Ascending aorta (tissue), 2 donors: ENCODE measurements around the gene CYGB. TPM values are rescaled to one million over a fixed set of nuclear protein-coding genes. Genes with fewer than 3 reads are reported as not detected.

Experiments used
- DNase-seq, 2 donors: peaks; one replicate each; pipeline ENCODE4 v3.0.0-alpha.2; 2019; ENCODE audit warnings: low spot score in 2 of 2
- H3K27ac ChIP-seq, 2 donors: fragments of 200-600 bp; sonication (generic); one replicate each; pipeline ENCODE4 v1.5.1; 2016 to 2017; ENCODE audit warnings: mild to moderate bottlenecking in 1 of 2
- H3K27me3 ChIP-seq: fragments of 200-600 bp; sonication (generic); one replicate; pipeline ENCODE4 v1.5.1; 2017
- H3K36me3 ChIP-seq, 2 donors: fragments of 200-600 bp; sonication (generic); one replicate each; pipeline ENCODE4 v1.5.1; 2016
- H3K4me1 ChIP-seq, 2 donors: fragments of 200-600 bp; sonication (generic); one replicate each; pipeline ENCODE4 v1.5.1; 2016 to 2017; ENCODE audit warnings: mild to moderate bottlenecking in 1 of 2
- H3K4me3 ChIP-seq, 2 donors: fragments of 200-600 bp; sonication (generic); one replicate each; pipeline ENCODE4 v1.5.1; 2016 to 2017; ENCODE audit warnings: mild to moderate bottlenecking in 1 of 2
- H3K9me3 ChIP-seq, 2 donors: fragments of 200-600 bp; sonication (generic); one replicate each; pipeline ENCODE4 v1.5.1; 2016
- intact Hi-C: fragments of 100-400 bp; cut with DNase I; formaldehyde crosslinking; loops from one replicate; pipeline ENCODE4 v1.15.1; 2023
- total RNA-seq: library from RNA; depleted of rRNA; stranded (reverse); fragments of >200 nt; gene quantifications from one replicate; pipeline ENCODE4 v1.1.0, GENCODE V29; 2016
- TF ChIP-seq, protein P1 (sequence below), 3 experiments: fragments of 200-600 bp in 2 of 3; fragments of 450-650 bp in 1 of 3; sonication (generic) in 2 of 3; IDR thresholded peaks; one replicate each; pipeline ENCODE4 v1.5.1; 2016 to 2019; ENCODE audit warnings: antibody characterized with exemption in 3 of 3, mild to moderate bottlenecking in 1 of 3, moderate library complexity in 1 of 3

CYGB gene
- total RNA-seq, 1 donor from 2014 or later: 60.7 TPM

- H3K27me3 ChIP-seq: no peaks in the 10 kb centered on the region
- no peaks in the 10 kb centered on the region for H3K9me3 ChIP-seq
- no peak for DNase-seq
- H3K27ac ChIP-seq: no peak overlapping the region
- no peak overlapping the region for H3K4me3 ChIP-seq
- H3K36me3 ChIP-seq: no peaks in the 10 kb centered on the region
- H3K4me1 ChIP-seq: peaks cover 24 to 40% of the 10 kb centered on the region in 2 donors
- TF ChIP-seq, protein P1, sequence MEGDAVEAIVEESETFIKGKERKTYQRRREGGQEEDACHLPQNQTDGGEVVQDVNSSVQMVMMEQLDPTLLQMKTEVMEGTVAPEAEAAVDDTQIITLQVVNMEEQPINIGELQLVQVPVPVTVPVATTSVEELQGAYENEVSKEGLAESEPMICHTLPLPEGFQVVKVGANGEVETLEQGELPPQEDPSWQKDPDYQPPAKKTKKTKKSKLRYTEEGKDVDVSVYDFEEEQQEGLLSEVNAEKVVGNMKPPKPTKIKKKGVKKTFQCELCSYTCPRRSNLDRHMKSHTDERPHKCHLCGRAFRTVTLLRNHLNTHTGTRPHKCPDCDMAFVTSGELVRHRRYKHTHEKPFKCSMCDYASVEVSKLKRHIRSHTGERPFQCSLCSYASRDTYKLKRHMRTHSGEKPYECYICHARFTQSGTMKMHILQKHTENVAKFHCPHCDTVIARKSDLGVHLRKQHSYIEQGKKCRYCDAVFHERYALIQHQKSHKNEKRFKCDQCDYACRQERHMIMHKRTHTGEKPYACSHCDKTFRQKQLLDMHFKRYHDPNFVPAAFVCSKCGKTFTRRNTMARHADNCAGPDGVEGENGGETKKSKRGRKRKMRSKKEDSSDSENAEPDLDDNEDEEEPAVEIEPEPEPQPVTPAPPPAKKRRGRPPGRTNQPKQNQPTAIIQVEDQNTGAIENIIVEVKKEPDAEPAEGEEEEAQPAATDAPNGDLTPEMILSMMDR (IDR thresholded peaks at IDR 0.05): no peak
- intact Hi-C loops: no loop called here
Measured at GRCh38 chr17:76532072-76532651, 5.3 kb downstream of the CYGB start.

DNA sequence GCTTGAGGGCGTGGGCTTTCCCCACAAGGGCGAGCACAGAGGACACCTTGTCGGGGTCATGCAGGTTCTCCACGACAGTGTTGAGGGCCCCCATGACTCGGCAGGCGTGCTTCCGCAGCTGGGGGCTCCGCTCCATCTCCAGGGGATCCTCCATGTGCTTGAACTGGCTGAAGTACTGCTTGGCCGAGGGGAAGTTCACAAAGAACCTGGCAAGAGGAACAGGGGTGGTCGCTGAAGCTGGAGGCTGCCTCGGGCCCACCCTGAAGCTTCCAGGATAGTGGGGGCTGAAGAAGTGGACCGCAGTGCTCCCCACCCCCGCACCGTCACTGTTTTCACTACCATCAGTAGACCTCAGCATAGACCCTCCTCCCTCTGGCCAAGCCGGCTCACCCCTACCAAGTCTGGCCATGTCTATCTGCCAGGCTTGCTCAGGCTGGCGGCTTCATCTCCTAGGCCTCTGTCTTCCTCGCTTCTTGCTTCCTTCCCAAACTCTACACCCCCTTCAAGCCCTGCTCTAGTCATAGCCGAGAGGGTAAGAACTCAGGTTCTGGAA is 5.9 kb downstream of the CYGB start:
- DNase-seq: no peak
- peaks cover 22 to 36% of the 10 kb centered on the region in 2 donors for H3K4me1 ChIP-seq
- TF ChIP-seq, protein P1 (IDR thresholded peaks at IDR 0.05): no peak
- no peak overlapping the region for H3K4me3 ChIP-seq
- no peaks in the 10 kb centered on the region for H3K9me3 ChIP-seq
- H3K27ac ChIP-seq: peak overlapping the region; percentile 93 to 95
- H3K27me3 ChIP-seq: no peaks in the 10 kb centered on the region
- no peaks in the 10 kb centered on the region for H3K36me3 ChIP-seq
- intact Hi-C loops: no loop called here

DNA sequence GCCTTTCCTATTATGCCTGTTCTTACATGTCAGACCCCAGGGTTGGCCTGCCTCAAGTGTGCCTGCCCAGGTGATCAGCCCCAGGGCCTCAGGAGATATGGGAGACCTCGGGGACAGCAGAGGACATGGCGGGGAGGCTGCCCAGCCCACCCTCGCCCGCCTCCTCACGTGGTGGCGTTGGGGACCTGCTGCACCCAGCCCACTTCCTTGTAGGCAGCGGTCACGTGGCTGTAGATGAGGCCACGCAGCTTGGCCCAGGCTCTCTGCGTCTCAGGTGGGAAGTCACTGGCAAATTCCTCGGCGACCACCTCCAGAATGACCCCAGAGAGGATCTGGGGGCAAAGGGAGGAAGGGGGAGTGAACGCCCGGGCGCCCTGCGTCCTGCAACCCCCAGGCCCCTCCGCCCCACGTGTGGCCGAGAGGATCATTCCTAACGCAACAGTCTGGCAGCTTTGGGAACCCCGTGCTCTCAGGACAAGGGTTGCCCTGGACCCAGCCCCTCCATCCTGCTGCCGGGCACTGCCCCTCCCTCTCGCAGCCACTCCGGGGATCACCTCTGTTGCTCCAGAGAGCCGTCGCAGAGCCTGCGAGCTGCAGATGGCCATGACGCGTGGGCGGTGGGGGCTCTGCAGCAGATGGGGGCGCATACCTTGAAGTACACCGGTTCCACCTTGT is 6.6 kb downstream of the CYGB start:
- no peak for DNase-seq
- Histone ChIP-seq H3K27me3 (no peaks in the 10 kb centered on the region), H3K36me3 (no peaks in the 10 kb centered on the region), H3K4me1 (peaks cover 22 to 36% of the 10 kb centered on the region in 2 donors), H3K27ac (peak overlapping the region; percentile 93 to 95), H3K9me3 (no peaks in the 10 kb centered on the region), H3K4me3 (no peak overlapping the region)
- intact Hi-C loops: no loop called here
- TF ChIP-seq, protein P1 (IDR thresholded peaks at IDR 0.05): no peak

DNA sequence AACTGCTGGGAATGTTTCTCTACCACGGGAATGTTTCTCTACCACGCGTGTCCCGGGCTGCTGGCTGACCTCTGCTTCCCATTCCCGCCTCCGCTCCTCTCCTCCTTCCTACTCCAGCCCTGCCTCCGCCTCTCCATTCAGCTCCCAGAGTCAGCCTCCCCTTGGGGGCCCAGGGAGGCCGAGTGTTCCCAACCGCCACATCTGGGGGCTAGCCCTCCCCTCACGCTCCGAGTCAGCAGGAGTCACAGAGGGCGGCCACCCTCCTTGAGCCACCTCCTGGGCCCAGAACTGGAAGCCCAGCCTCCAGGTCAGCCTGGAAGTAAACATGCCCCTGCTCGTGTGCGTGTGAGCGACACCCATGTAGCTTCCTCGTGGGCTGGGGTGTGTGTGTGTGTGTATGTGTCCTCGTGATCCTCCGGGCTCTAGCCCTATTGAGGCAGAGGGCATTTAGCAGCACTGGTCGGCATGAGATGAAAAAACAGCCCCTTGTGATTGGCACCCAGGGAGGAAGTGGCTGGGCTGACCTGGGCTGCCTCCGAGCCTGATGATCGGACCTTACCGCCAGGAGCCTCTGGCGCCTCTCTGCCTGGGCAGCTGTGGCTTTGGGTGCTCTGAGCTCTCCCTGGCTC is 7.3 kb downstream of the CYGB start:
- DNase-seq: peak; percentile 21 to 79
- TF ChIP-seq, protein P1 (IDR thresholded peaks at IDR 0.05): no peak
- Histone ChIP-seq H3K36me3 (no peaks in the 10 kb centered on the region), H3K9me3 (no peaks in the 10 kb centered on the region), H3K4me1 (peaks cover 22 to 36% of the 10 kb centered on the region in 2 donors), H3K4me3 (peak overlapping the region in 1 of 2 donors; percentile 10), H3K27ac (peak overlapping the region; percentile 93 to 95), H3K27me3 (no peaks in the 10 kb centered on the region)
- intact Hi-C loops: no loop called here

- peak; percentile 73 to 91 for DNase-seq
- intact Hi-C loops: loop anchor here (1.0 to 10.0 kb wide), 2 partner anchors 11 to 185 kb away; partner anchors contain the start of genes MXRA7 and PRCD
- Histone ChIP-seq H3K9me3 (no peaks in the 10 kb centered on the region), H3K36me3 (no peaks in the 10 kb centered on the region), H3K27ac (peak overlapping the region; percentile 93 to 95), H3K4me1 (peaks cover 22 to 36% of the 10 kb centered on the region in 2 donors), H3K27me3 (no peaks in the 10 kb centered on the region), H3K4me3 (peak overlapping the region; percentile 27 to 39)
- TF ChIP-seq, protein P1 (IDR thresholded peaks at IDR 0.05): no peak
Measured at GRCh38 chr17:76529224-76530094, 8.1 kb downstream of the CYGB start.
